Trophoblast cell (in vitro differentiated cells and primary cell): Measurements from ENCODE around the gene UCK2.

Source experiments
- DNase-seq, 2 donors: peaks; one replicate each; pipeline ENCODE4 v3.0.0-alpha.2; 2016
- H2AFZ ChIP-seq: 2 replicates; pipeline ENCODE4 v1.6.1; 2013; ENCODE audit warnings: low read length, moderate library complexity, mild to moderate bottlenecking; ENCODE audit not compliant: insufficient read depth, poor library complexity
- H2AK5ac ChIP-seq: 2 replicates; pipeline ENCODE4 v1.6.1; 2013; ENCODE audit warnings: mild to moderate bottlenecking, low read length
- H2BK120ac ChIP-seq: 2 replicates; pipeline ENCODE4 v1.6.1; 2013; ENCODE audit warnings: low read length, mild to moderate bottlenecking, moderate library complexity; ENCODE audit not compliant: insufficient read depth, poor library complexity
- H2BK12ac ChIP-seq: 2 replicates; pipeline ENCODE4 v1.6.1; 2013; ENCODE audit warnings: mild to moderate bottlenecking, low read length, moderate library complexity
- H2BK5ac ChIP-seq: 2 replicates; pipeline ENCODE4 v1.6.1; 2013; ENCODE audit warnings: low read length, low read depth, moderate library complexity, mild to moderate bottlenecking; ENCODE audit not compliant: poor library complexity
- H3K14ac ChIP-seq: 2 replicates; pipeline ENCODE4 v1.6.1; 2013; ENCODE audit warnings: mild to moderate bottlenecking, low read length
- H3K18ac ChIP-seq: 2 replicates; pipeline ENCODE4 v1.6.1; 2013; ENCODE audit warnings: mild to moderate bottlenecking, low read length
- H3K23ac ChIP-seq: 2 replicates; pipeline ENCODE4 v1.6.1; 2013; ENCODE audit warnings: low read length
- H3K27ac ChIP-seq: 2 replicates; pipeline ENCODE4 v1.5.1; 2013; ENCODE audit warnings: low read depth, mild to moderate bottlenecking, inconsistent platforms, low read length, moderate library complexity
- H3K27me3 ChIP-seq: 2 replicates; pipeline ENCODE4 v1.6.1; 2013; ENCODE audit warnings: inconsistent platforms, mild to moderate bottlenecking, low read length, moderate library complexity; ENCODE audit not compliant: insufficient read depth
- H3K36me3 ChIP-seq, 2 experiments: 1 replicate in 1 of 2; 2 replicates in 1 of 2; pipeline ENCODE4 v1.6.1; 2013; ENCODE audit warnings: low read length in 2 of 2, mild to moderate bottlenecking in 2 of 2, moderate library complexity in 1 of 2; ENCODE audit not compliant: insufficient read depth in 2 of 2, control insufficient read depth in 1 of 2
- H3K4ac ChIP-seq: 2 replicates; pipeline ENCODE4 v1.6.1; 2013; ENCODE audit warnings: low read depth, mild to moderate bottlenecking, low read length, moderate library complexity
- H3K4me1 ChIP-seq, 2 experiments: 1 replicate in 1 of 2; 2 replicates in 1 of 2; pipeline ENCODE4 v1.6.1; 2013; ENCODE audit warnings: low read length in 2 of 2, mild to moderate bottlenecking in 2 of 2, moderate library complexity in 1 of 2; ENCODE audit not compliant: insufficient read depth in 2 of 2, control insufficient read depth in 1 of 2
- H3K4me2 ChIP-seq: 2 replicates; pipeline ENCODE4 v1.6.1; 2013; ENCODE audit warnings: inconsistent platforms, mild to moderate bottlenecking, low read length, moderate library complexity
- H3K4me3 ChIP-seq: 2 replicates; pipeline ENCODE4 v1.5.1; 2013; ENCODE audit warnings: mild to moderate bottlenecking, low read depth, low read length, inconsistent platforms
- H3K79me1 ChIP-seq: one replicate; pipeline ENCODE4 v1.6.1; 2013; ENCODE audit warnings: low read length
- H3K79me2 ChIP-seq: 2 replicates; pipeline ENCODE4 v1.6.1; 2013; ENCODE audit warnings: low read length, mild to moderate bottlenecking; ENCODE audit not compliant: control insufficient read depth, insufficient read depth, poor library complexity
- H3K9ac ChIP-seq: 2 replicates; pipeline ENCODE4 v1.6.1; 2013; ENCODE audit warnings: mild to moderate bottlenecking, low read length
- H3K9me3 ChIP-seq: 2 replicates; pipeline ENCODE4 v1.6.1; 2013; ENCODE audit warnings: low read depth, mild to moderate bottlenecking, control low read depth, inconsistent platforms, low read length; ENCODE audit not compliant: insufficient read depth
- H4K12ac ChIP-seq: 2 replicates; pipeline ENCODE4 v1.6.1; 2013; ENCODE audit warnings: low read depth, mild to moderate bottlenecking, low read length, moderate library complexity
- H4K8ac ChIP-seq: 2 replicates; pipeline ENCODE4 v1.6.1; 2013; ENCODE audit warnings: low read depth, mild to moderate bottlenecking, low read length, moderate library complexity
- H4K91ac ChIP-seq: one replicate; pipeline ENCODE4 v1.6.1; 2013; ENCODE audit warnings: low read depth, mild to moderate bottlenecking, low read length, moderate library complexity
- WGBS: extraction: QIAGEN DNeasy Blood & Tissue Kit; methylation state at CpG from one replicate; pipeline ENCODE4 v1.1.7; 2013; ENCODE audit warnings: missing lambda C conversion rate; ENCODE audit not compliant: insufficient read length, insufficient coverage; ENCODE audit errors: extremely low coverage; 5-methylcytosine and 5-hydroxymethylcytosine counted together

Gene UCK2

GRCh38 chr1:165829888-165830287, 2.5 kb downstream of the UCK2 start:
- Histone ChIP-seq H3K27me3 (no peaks in the 10 kb centered on the region), H3K27ac (no peak overlapping the region), H3K79me2 (peaks cover 32% of the 10 kb centered on the region), H3K36me3 (peaks cover 0 to 6% of the 10 kb centered on the region in 2 experiments), H3K4me1 (peaks cover 5 to 14% of the 10 kb centered on the region in 2 experiments), H2AFZ (no peak overlapping the region), H3K9me3 (no peaks in the 10 kb centered on the region), H2BK120ac (no peak overlapping the region), H2AK5ac (no peak overlapping the region), H3K79me1 (peaks cover 14% of the 10 kb centered on the region), H3K18ac (no peak overlapping the region), H3K23ac (no peak overlapping the region), H2BK12ac (no peak overlapping the region), H3K9ac (no peak overlapping the region), H2BK5ac (no peak overlapping the region), H4K12ac (no peak overlapping the region), H4K91ac (no peak overlapping the region), H4K8ac (no peak overlapping the region), H3K4ac (peak overlapping the region; percentile 94), H3K4me3 (no peak overlapping the region), H3K14ac (no peak overlapping the region), H3K4me2 (no peak overlapping the region)
- no peak for DNase-seq
- no CpG with 5 or more reads among the region's 4 CpGs for whole genome bisulfite sequencing

DNA sequence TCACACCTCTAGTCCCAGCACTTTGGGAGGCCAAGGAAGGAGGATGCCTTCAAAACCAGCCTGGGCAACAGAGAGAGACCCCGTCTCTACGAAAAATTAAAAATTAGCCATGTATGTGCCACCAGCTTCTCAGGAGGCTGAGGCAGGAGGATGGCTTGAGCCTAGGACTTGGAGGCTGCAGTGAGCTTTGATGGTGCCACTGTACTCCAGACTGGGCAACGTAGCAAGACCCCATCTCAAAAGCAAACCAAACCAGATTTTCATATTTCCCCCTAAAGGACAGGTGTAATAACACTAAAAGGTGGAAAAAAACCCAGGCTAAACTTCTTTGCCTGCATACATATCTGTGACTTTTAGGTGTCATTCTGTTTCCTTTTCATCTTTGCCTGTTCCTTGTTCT, 3.7 kb downstream of the UCK2 start:
- H4K12ac ChIP-seq: no peak overlapping the region

GRCh38 chr1:165832902-165833301, 5.5 kb downstream of the UCK2 start:
- no peak overlapping the region for H4K12ac ChIP-seq
- H3K79me1 ChIP-seq: peaks cover 9% of the 10 kb centered on the region
- H3K9me3 ChIP-seq: no peaks in the 10 kb centered on the region
- H2BK120ac ChIP-seq: no peak overlapping the region
- DNase-seq: no peak
- H3K14ac ChIP-seq: no peak overlapping the region
- H2BK12ac ChIP-seq: no peak overlapping the region
- no peak overlapping the region for H3K4me2 ChIP-seq
- peaks cover 31% of the 10 kb centered on the region for H3K79me2 ChIP-seq
- H3K9ac ChIP-seq: no peak overlapping the region
- H3K18ac ChIP-seq: no peak overlapping the region
- H3K4me1 ChIP-seq: peaks cover 5 to 14% of the 10 kb centered on the region in 2 experiments
- peak overlapping the region; percentile 2 for H2AFZ ChIP-seq
- H3K23ac ChIP-seq: no peak overlapping the region
- peak overlapping the region; percentile 15 for H4K8ac ChIP-seq
- peak overlapping the region; percentile 58 for H2AK5ac ChIP-seq
- H3K27me3 ChIP-seq: no peaks in the 10 kb centered on the region
- H2BK5ac ChIP-seq: no peak overlapping the region
- no peak overlapping the region for H3K4me3 ChIP-seq
- no CpG with 5 or more reads among the region's 9 CpGs for WGBS
- peak overlapping the region; percentile 92 for H3K4ac ChIP-seq
- H3K27ac ChIP-seq: no peak overlapping the region
- no peak overlapping the region for H4K91ac ChIP-seq
- peaks cover 0 to 6% of the 10 kb centered on the region in 2 experiments for H3K36me3 ChIP-seq

More for the DNA sequence above, 3.7 kb downstream of the UCK2 start:
- no peak overlapping the region for H4K91ac ChIP-seq
- peaks cover 5 to 14% of the 10 kb centered on the region in 2 experiments for H3K4me1 ChIP-seq
- H2BK120ac ChIP-seq: no peak overlapping the region
- H3K4ac ChIP-seq: peak overlapping the region; percentile 58
- H3K79me2 ChIP-seq: peaks cover 34% of the 10 kb centered on the region
- H3K9ac ChIP-seq: no peak overlapping the region
- no peak overlapping the region for H2BK5ac ChIP-seq
- H3K23ac ChIP-seq: no peak overlapping the region
- H3K9me3 ChIP-seq: no peaks in the 10 kb centered on the region
- H3K27me3 ChIP-seq: no peaks in the 10 kb centered on the region
- H3K79me1 ChIP-seq: peaks cover 14% of the 10 kb centered on the region
- no peak for DNase-seq
- no peak overlapping the region for H3K27ac ChIP-seq
- no peak overlapping the region for H3K14ac ChIP-seq
- H2AFZ ChIP-seq: no peak overlapping the region
- peaks cover 0 to 6% of the 10 kb centered on the region in 2 experiments for H3K36me3 ChIP-seq
- no peak overlapping the region for H2BK12ac ChIP-seq
- no CpG with 5 or more reads among the region's 3 CpGs for WGBS
- no peak overlapping the region for H2AK5ac ChIP-seq
- no peak overlapping the region for H3K4me2 ChIP-seq
- H4K8ac ChIP-seq: no peak overlapping the region
- no peak overlapping the region for H3K4me3 ChIP-seq
- no peak overlapping the region for H3K18ac ChIP-seq

DNA sequence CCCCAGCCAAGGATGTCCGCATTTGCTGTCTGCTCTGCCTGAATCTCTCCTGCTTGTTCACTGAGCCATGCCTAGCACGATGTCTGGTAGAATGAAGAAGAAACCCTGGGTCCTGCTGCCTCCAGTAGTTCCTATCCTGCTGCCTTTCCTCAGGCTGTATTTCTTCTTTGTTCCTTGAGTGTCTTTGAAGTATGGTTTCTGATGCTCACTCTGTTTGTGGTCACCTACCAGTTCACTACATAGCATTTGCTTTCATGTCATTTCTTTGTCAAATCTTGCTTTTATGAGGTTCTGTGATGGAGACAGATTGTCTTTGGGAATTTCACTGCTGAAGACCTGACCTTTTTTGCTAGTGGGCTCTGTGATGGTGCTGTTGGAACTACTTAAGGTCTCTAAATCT, 5.9 kb downstream of the UCK2 start:
- DNase-seq: no peak
- Histone ChIP-seq H4K12ac (no peak overlapping the region), H3K4me1 (peaks cover 5 to 14% of the 10 kb centered on the region in 2 experiments), H3K27ac (no peak overlapping the region), H2BK12ac (no peak overlapping the region), H2BK5ac (no peak overlapping the region), H3K14ac (no peak overlapping the region), H3K36me3 (peaks cover 0 to 6% of the 10 kb centered on the region in 2 experiments), H3K79me1 (peaks cover 5% of the 10 kb centered on the region), H3K18ac (no peak overlapping the region), H4K8ac (peak overlapping the region; percentile 15), H3K79me2 (peaks cover 27% of the 10 kb centered on the region), H3K9ac (no peak overlapping the region), H2AFZ (peak overlapping the region; percentile 2), H3K9me3 (no peaks in the 10 kb centered on the region), H2BK120ac (no peak overlapping the region), H3K4me2 (no peak overlapping the region), H3K23ac (no peak overlapping the region), H3K4me3 (no peak overlapping the region), H2AK5ac (peak overlapping the region; percentile 58), H3K4ac (peak overlapping the region; percentile 92), H4K91ac (no peak overlapping the region), H3K27me3 (no peaks in the 10 kb centered on the region)
- no CpG with 5 or more reads among the region's 2 CpGs for WGBS
